GM12865 (cell line): ENCODE data around the gene ELF1.
"Not testable (repeated sequence)": the region's sequence is repeated elsewhere in the genome, so short reads cannot be mapped to it uniquely, and the experiment has no call there.

Source experiments
- DNase-seq: peaks from one replicate; pipeline ENCODE4 v3.0.0; 2010; ENCODE audit warnings: low read depth
- H3K4me3 ChIP-seq: 2 replicates; pipeline ENCODE4 v1.5.1; 2011; ENCODE audit warnings: mild to moderate bottlenecking, low read depth, low read length, control low read depth
- CTCF ChIP-seq: IDR thresholded peaks from 2 replicates; pipeline ENCODE4 v1.5.1; 2011; ENCODE audit warnings: low read length, control low read depth, low read depth, inconsistent platforms; ENCODE audit not compliant: insufficient read depth; ENCODE audit errors: missing control alignments

Gene ELF1

GRCh38 chr13:40886017-40886416 is 133.1 kb downstream of the ELF1 start:
- no peak overlapping the region for H3K4me3 ChIP-seq
- TF ChIP-seq CTCF, result no peak
- no peak for DNase-seq

GRCh38 chr13:40884175-40884574 is 134.9 kb downstream of the ELF1 start:
- H3K4me3 ChIP-seq, DNase-seq: not testable (repeated sequence)
